GM19238 (cell line): ENCODE data around the gene PMEPA1.

ENCODE experiments used
- DNase-seq: peaks from one replicate; pipeline ENCODE4 v3.0.0; 2011; ENCODE audit warnings: low spot score; ENCODE audit not compliant: insufficient read length

The PMEPA1 gene

GRCh38 chr20:57709823-57710799, at the start of gene PMEPA1:
Gene PMEPA1, minus strand, starts transcription at chr20:57710015. Its CDS starts 433 bp downstream, at chr20:57709582.
- DNase-seq = peak; percentile 85

GRCh38 chr20:57757767-57758166, 48.0 kb upstream of the PMEPA1 start:
- no peak for DNase-seq

GRCh38 chr20:57756921-57757320, 47.1 kb upstream of the PMEPA1 start:
- no peak for DNase-seq

DNA sequence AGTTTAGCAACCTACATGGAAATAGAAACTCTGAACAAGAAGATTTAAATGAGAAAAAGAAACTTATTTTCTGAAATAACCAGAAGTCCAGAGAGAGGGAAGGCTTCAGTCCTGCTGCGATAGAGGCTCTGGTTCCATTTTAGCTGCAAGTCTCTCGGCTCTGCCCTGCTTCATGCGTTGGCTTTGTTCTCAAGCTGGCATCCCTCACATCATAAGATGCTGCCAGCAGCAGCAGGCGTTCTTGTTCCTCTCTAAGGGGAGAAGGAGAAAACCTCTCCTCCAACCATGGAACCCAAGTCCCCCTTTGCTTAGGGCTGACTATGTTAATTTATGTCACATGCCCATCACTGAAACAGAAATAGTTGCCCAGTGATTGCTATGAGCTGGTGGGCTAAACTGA, 46.4 kb upstream of the PMEPA1 start:
- DNase-seq = no peak

DNA sequence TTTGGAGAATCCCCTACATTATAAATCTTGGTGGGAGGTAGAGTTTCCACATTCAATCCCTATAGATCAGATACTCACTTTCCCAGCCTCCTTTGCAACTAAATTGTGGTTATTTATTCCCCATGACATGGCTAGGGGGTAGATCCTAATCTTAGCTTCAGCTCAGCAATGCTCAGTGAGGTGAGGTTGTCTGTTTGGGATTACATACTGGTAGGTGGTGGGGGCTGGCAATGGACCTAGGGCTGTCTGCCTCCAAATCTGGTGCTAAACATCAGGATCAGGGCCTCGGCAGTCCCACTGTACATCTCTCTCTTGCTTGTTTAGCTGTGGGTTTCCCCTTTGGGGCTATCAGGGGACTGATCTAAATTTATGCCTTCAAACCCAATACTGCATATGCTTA, 45.8 kb upstream of the PMEPA1 start:
- DNase-seq = no peak

DNA sequence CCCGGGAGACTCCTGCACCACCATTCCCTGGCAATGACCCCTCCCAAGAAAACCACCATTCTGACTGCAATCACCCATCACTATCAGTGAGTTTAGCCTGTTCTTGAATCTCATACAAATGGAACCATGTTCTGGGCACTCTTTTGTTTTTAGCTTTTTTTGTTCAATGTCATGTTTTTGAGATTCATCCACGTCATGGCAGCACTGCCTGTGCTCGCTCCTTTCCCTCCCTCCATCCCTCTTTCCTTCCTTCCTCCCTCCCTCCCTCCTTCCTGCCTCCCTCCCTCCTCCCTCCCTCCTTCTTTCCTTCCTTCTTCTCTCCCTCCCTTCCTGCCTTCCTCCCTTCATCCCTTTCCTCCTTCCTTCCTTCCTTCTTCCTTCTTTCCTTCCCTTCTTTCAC, 44.4 kb upstream of the PMEPA1 start:
- DNase-seq = no peak

GRCh38 chr20:57753332-57754164, 43.7 kb upstream of the PMEPA1 start:
- no peak for DNase-seq

DNA sequence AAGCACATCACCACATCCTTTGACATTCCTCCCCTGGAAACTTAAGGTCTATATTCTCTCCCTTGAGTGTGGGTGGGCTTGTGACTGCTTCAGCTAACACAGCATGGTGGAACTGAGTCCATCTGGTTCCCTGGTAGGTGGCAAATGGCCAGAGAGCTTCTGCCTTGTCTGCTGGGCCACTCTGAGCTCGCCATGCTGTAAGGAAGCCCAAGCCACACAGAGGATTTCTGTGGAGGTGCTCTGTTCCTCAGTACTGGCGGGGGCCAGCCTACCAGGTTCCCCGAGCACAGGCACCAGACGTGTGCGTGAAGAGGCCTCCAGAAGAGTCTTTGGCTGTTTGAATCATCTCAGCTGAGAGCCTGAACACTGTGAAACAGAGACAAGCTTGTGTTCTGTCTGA, 41.6 kb upstream of the PMEPA1 start:
- DNase-seq = no peak

DNA sequence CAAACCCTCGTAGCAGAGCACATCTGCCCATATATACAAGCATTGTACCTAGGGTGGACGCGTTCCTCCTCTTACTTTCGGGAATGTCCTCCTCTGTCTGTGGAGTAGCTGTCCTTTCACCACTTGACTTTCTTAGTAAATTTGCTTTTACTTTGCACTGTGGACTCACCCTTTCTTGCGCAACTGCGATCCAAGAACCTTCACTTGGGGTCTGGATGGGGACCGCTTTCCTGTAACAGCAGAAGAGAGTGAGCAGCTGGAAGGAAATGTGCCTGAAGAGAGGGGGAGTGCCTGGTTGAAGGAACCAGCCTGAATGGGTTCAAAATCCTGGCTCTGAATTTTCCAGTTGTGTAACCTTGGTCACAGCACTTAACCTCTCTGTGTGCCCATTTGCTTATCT, 40.1 kb upstream of the PMEPA1 start:
- DNase-seq = no peak

DNA sequence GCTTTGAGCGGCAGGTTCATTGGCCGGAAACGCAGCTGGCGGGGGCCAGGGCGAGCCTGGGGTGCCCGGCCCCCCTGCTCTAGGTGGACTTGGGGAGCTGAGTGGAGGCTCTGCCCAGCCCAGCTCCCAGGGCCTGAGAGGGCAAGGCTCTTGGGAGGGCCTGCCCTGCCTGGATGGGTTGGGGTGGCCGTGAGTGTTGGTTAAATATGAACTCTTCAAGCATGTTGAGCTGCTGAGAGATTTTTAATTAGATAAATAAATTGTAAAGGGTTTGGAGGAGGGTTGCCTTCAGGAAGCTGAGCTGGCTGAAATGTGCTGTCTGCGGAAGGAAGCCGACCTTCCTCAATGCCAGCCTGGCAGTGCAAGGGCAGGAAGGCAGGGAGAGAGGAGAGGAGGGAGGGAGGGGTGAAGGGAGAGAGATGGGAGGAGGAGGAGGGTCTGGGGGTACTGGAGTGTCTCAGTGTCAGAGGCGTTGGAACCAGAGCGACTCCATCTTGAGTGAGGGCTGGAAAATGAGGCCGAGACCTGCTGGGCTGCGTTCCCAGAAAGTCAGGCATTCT, 39.4 kb upstream of the PMEPA1 start:
- DNase-seq = no peak

- DNase-seq = peak; percentile 39
Observed at GRCh38 chr20:57748601-57749130, 38.9 kb upstream of the PMEPA1 start.

DNA sequence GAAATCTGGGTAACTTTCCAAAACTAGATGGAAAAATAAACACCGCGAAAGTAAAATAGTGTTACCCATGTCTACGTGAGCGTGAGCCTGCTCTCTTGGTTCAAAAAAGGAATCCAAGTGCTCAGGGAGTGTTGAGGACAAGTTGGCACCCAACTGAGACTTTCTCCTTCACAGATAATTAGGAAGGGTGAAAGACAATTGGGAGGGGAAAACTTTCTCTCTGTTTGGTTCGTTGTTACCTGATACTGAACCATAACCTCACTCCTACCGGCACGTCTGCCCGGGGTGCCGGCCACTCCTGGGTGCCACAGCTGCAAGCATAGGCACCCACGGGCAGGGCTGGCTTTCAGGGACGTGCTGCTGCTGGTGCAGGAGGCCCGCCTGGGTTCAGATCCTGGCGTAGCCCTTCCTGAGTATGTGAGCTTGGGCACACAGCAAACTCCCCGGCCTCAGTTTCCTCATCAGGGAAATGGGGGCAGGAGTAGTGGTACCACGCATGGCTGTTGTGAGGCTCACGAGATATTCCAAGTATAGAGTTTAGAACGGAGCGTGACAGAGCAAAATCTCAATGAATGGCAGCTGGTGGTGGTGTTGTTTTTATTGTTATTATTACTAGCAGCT, 38.2 kb upstream of the PMEPA1 start:
- no peak for DNase-seq

DNA sequence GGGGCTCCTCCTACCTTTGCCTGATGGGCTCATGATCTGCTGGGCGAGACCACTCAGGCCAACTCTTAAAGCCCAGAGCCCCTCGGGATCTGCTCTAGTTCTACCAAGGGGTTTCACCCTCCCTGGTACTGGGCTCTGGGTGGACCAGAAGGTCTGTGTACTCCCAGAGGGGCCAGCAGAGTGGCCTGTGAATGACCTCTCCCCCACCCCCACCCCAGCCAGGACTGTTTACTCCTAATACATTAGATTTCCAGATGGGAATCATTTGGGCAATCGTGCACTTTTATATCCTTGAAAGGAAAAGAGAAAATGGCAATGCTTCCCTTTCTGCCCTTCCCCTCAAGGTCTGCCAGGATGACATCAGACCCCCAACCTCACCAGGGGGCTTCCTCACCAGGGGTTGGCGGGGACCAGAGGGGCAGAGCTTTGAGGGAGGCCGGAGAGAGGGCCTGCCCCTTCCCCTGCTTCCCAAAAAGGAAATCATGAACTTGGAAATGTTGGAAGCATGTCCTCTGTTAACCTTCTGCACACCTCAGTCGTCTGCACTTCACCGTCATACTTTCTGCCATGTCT, 37.1 kb upstream of the PMEPA1 start:
- no peak for DNase-seq

GRCh38 chr20:57746201-57746600, 36.4 kb upstream of the PMEPA1 start:
- DNase-seq = no peak

- DNase-seq = no peak
Observed at GRCh38 chr20:57744206-57744605, 34.4 kb upstream of the PMEPA1 start.

DNA sequence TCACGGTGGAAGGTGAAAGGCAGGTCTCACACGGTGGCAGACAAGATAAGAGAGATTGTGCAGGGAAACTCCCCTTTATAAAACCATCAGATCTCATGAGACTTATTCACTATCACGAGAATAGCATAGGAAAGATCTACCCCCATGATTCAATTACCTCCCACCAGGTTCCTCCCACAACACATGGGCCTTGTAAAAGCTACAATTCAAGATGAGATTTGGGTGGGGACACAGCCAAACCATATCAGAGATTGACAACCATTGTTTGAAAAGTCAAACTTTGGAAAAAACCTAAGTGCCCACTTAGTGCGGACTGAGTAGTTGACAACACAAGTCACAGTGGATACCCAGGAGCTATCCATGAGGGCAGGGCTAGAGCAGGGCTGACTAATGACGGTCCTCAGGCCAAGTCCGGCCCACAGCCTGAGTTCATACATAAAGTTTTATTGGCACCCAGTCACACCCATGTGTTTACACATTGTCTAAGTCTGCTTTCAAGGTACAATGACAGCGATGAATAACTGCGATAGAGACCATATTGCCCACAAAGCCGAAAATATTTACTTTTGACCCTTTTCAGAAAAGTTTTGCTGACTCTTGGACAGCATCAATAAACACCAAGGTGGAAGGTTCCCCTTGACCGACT, 33.8 kb upstream of the PMEPA1 start:
- no peak for DNase-seq

DNA sequence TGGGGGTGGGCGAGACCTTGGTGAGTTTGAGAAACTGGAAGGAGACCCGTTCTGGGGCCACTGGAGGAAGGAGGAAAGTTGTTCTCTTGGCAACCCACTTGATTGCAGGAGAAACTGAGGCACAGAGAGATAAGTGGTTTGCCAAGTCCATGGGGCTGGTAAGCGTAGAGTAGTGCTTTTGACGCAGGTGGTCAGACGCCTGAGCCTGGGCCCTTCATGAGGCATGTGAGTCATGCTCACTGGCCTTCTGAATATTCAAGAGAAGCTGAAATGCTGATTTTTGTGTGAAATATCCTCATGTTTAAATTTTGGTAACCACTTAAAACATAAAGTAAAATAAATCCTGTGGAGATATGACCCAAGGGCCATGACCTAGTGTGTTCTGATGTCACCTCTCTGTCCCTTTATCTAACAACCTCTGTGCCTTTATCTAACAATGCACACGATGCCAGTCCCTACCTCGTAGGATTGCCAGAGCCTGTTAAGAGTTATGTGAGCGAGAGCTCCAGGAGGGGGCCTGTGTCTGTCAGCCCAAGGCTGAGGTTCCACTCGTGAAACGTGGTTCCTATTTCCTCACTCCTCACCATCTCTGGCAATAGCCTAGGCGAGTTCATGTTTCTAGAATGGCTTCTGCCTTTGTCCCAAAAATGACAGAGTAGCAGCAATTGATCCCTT, 32.8 kb upstream of the PMEPA1 start:
- no peak for DNase-seq

- no peak for DNase-seq
Observed at GRCh38 chr20:57738484-57738883, 28.7 kb upstream of the PMEPA1 start.

- no peak for DNase-seq
Observed at GRCh38 chr20:57738053-57738452, 28.2 kb upstream of the PMEPA1 start.

- DNase-seq = no peak
Observed at GRCh38 chr20:57737349-57737748, 27.5 kb upstream of the PMEPA1 start.
